Astrocyte of the spinal cord (primary cell): ENCODE measurements around the gene PCCA.

Experiments
- DNase-seq: peaks from one replicate; pipeline ENCODE4 v3.0.0; 2011; ENCODE audit warnings: low read depth, low spot score
- H3K4me3 ChIP-seq: 2 replicates; pipeline ENCODE4 v1.5.1; 2011; ENCODE audit warnings: low read depth, mild to moderate bottlenecking, low read length, moderate library complexity
- in situ Hi-C: cut with HindIII; loops from 2 replicates; pipeline ENCODE4 v1.10.0; 2017; ENCODE audit warnings: low sequenced_read_pairs
- TF ChIP-seq, protein P1 (sequence below): IDR thresholded peaks from 2 replicates; pipeline ENCODE4 v1.5.1; 2012; ENCODE audit warnings: low read depth, mild to moderate bottlenecking, low read length, inconsistent platforms

The PCCA gene

DNA sequence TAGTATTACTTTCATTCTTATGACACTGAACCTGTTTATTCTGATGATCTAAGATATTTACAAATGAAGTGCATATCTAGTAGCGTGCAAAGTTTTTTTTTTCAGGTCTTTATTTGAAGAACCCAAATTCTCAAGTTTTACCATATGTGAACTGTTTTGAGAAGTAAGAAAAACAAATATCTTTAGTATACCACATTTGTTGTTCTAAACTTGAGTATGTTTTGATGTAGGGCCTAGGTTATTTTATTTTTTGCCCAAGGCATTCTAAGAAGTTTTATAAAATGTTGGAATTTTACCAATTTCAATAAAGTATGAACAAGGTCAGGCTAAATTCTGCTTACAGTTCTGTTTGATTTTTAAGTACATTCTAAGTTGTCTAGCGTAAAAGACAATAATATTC lies 213.5 kb downstream of the PCCA start:
- in situ Hi-C loops = no loop called here
- TF ChIP-seq, protein P1, sequence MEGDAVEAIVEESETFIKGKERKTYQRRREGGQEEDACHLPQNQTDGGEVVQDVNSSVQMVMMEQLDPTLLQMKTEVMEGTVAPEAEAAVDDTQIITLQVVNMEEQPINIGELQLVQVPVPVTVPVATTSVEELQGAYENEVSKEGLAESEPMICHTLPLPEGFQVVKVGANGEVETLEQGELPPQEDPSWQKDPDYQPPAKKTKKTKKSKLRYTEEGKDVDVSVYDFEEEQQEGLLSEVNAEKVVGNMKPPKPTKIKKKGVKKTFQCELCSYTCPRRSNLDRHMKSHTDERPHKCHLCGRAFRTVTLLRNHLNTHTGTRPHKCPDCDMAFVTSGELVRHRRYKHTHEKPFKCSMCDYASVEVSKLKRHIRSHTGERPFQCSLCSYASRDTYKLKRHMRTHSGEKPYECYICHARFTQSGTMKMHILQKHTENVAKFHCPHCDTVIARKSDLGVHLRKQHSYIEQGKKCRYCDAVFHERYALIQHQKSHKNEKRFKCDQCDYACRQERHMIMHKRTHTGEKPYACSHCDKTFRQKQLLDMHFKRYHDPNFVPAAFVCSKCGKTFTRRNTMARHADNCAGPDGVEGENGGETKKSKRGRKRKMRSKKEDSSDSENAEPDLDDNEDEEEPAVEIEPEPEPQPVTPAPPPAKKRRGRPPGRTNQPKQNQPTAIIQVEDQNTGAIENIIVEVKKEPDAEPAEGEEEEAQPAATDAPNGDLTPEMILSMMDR = no peak
- no peak overlapping the region for H3K4me3 ChIP-seq
- DNase-seq = peak; percentile 19

GRCh38 chr13:100304229-100304628 lies 215.3 kb downstream of the PCCA start:
- TF ChIP-seq, protein P1 = no peak
- in situ Hi-C loops = no loop called here

GRCh38 chr13:100305398-100305797 lies 216.5 kb downstream of the PCCA start:
- no peak overlapping the region for H3K4me3 ChIP-seq
- DNase-seq = no peak
- TF ChIP-seq, protein P1 = no peak
- in situ Hi-C loops = no loop called here

More at GRCh38 chr13:100304229-100304628, 215.3 kb downstream of the PCCA start:
- no peak for DNase-seq
- no peak overlapping the region for H3K4me3 ChIP-seq

DNA sequence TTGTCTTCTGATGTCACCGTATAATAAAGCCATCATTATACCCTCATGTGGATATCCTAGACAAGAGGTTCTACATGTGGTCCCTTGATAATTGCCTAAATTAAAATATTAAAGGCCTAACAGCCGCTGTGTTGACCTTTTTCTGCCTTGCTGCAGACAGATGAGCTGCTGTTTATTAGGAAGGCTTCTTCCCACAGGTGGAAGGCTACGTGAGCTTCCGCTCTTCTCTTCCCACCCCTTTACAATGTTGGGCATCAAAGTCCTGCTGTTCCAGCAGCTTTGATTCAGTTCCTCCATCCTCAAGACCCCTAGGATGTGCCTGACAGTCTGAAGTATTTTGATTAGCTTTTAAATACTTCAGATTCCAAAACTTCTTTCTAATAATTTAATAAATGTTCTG lies 217.1 kb downstream of the PCCA start:
- in situ Hi-C loops = no loop called here
- H3K4me3 ChIP-seq = no peak overlapping the region
- no peak for DNase-seq
- TF ChIP-seq, protein P1 = no peak

DNA sequence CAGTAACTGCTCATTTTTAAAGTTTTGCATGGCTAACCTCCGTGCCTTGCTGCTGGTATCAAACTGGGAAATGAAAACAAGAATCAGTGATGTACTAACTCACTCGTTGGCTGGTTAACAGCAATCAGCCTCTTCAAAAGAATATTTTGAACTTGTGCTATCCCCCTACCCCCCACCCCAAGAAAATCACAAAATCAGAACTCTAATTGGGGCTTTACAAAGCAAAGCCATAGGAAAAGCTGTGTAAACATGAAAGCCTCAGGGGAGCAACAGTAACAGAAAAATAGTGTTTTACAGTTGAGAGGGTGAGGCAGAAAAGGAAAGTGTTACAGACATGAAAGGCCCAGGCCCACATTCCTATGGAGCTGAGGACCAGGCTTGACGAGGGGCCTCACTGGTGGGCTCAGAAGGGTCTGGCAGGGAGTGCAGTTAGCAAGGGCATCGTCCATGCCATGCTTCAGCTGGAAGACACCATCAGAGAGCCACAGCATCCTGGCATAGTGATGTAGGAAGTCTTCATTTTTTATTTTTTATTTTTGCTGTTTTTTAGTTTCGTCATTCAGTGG lies 217.6 kb downstream of the PCCA start:
- TF ChIP-seq, protein P1 = no peak
- in situ Hi-C loops = no loop called here
- H3K4me3 ChIP-seq = no peak overlapping the region
- peak; percentile 57 for DNase-seq

- in situ Hi-C loops = no loop called here
- no peak overlapping the region for H3K4me3 ChIP-seq
- no peak for DNase-seq
- TF ChIP-seq, protein P1 = no peak
Measured at GRCh38 chr13:100314132-100314910, 225.4 kb downstream of the PCCA start.
